ENCODE measurements around the gene DTNB.
A peak's percentile ranks its signal among the peaks of the same experiment; 100 is the strongest.
"Not testable (repeated sequence)": the region's sequence is repeated elsewhere in the genome, so short reads cannot be mapped to it uniquely, and the experiment has no call there.

DTNB gene

DNA sequence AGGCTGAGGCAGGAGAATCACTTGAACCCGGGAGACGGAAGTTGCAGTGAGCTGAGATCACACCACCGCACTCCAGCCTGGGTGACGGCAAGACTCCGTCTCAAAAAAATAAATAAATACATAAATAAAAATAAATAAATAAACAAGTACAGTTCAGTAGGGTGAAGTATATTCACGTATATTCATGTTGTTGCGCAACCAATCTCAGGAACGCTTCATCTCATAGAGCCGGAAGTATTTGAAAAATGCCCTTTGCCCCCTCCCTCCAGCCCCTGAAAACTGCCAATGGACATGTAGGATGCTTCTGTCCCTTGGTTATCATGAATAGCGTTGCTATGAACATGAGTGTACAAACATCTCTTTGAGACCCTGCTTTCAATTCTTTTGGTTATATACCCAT is 132.0 kb downstream of the DTNB start:
- DNase-seq (ENCODE audit: low read depth) = no peak

DNA sequence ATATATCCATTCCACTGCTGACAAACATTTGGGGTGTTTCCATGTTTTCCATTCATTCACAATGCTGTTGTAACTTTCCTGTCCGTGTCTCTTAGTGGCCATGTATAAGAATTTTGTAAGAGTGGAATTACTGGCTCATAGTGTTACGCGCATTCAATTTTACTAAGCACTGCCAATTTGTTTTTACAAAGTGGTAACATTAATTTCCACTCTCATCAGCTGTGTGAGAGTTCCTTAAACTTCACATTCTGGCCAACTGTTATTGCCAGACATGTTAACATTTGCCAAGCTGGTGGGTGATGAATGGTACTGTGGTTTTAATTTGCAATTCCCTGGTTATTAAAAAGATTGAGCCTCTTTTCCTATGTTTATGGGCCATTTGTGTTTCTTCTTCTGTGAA is 134.2 kb downstream of the DTNB start:
- no peak for DNase-seq (ENCODE audit: low read depth)

DNA sequence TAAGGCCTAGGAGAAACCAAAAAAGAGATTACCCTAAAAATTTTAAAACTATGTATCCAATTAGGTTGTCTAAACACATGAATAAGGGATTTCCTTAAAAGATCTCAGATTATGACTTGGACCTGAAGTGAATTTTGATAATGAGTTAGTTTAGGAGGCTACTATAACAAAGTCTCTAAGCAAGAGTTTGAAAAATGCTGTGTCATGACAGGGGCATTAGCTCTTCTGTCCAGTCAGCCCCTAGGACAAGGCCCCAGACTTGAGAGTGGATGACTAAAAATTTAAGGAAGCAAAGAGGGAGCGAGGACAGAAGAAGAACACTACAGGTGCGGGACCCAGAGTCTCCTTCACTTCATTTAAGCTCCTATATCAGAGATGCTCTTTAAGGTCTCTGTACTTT is 135.9 kb downstream of the DTNB start:
- no peak for DNase-seq (ENCODE audit: low read depth)

DNA sequence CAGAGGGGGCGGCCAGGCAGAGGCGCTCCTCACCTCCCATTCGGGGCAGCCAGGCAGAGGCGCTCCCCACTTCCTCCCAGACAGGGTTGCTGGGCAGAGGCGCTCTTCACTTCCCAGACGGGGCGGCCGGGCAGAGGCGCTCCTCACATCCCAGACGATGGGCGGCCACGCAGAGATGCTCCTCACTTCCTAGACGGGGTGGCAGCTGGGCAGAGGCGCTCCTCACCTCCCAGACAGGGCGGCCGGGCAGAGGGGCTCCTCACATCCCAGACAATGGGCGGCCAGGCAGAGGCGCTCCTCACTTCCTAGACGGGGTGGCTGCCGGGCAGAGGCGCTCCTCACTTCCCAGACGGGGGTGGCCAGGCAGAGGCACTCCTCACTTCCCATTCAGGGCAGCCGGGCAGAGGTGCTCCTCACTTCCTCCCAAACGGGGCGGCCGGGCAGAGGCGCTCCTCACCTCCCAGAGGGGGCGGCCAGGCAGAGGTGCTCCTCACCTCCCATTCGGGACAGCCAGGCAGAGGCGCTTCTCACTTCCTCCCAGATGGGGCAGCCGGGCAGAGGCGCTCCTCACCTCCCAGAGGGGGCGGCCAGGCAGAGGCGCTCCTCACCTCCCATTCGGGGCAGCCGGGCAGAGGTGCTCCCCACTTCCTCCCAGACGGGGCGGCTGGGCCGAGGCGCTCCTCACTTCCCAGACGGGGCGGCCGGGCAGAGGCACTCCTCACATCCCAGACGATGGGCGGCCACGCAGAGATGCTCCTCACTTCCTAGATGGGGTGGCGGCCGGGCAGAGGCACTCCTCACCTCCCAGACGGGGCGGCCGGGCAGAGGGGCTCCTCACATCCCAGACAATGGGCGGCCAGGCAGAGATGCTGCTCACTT is 137.7 kb downstream of the DTNB start:
- DNase-seq (ENCODE audit: low read depth) = not testable (repeated sequence)

DNA sequence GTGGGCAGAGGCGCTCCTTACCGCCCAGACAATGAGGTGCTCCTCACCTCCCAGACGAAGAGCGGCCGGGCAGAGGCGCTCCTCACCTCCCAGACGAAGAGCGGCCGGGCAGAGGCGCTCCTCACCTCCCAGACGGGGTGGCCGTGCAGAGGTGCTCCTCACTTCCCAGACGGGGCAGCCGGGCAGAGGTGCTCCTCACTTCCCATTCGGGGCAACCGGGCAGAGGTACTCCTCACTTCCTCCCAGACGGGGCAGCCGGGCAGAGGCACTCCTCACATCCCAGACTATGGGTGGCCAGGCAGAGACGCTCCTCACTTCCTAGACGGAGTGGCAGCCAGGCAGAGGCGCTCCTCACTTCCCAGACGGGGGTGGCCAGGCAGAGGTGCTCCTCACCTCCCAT is 138.4 kb downstream of the DTNB start:
- DNase-seq (ENCODE audit: low read depth) = not testable (repeated sequence)

DNA sequence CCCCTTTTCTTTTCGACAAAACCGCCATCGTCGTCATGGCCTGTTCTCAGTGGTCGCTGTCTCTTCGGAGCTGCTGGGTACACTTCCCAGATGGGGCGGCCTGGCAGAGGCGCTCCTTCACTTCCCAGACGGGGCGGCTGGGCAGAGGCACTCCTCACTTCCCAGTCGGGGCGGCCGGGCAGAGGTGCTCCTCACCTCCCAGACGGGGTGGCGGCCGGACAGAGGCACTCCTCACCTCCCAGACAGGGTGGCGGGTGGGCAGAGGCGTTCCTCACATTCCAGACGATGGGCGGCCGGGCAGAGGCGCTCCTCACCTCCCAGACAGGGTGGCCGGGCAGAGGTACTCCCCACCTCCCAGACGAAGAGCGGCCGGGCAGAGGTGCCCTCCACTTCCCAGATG is 138.9 kb downstream of the DTNB start:
- no peak for DNase-seq (ENCODE audit: low read depth)

DNA sequence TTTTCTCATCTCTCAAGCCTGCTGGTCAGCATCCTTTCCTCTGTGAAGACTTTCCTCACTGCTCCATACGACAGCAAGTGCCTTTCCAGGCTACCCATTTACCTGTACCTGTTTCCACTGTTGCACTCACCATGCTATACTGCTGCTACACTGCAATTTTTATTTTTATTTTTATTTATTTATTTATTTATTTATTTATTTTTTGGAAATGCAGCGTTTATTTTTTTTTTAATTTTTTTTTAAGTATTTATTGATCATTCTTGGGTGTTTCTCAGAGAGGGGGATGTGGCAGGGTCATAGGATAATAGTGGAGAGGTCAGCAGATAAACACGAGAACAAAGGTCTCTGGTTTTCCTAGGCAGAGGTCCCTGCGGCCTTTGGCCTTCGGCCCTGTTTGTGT is 139.6 kb downstream of the DTNB start:
- DNase-seq (ENCODE audit: low read depth) = not testable (repeated sequence)

DNA sequence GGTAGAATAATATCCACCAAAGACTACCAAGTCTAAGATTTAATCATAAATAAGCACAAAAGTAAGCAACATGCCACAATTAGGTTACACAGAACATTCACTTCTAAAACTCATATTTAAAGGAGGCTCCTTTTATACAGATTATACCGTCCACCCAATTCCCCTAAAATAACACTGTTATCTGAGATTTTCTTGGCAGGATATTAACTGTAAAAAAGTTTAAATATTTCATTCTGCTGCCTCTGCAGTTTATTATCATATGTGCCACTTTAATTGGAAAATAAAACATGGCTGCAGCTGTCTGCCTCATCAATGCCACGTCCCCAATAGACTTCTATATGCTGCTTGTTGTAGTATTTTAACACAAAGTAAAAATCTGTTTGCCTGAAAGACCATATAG is 140.9 kb downstream of the DTNB start:
- DNase-seq (ENCODE audit: low read depth) = no peak

DNA sequence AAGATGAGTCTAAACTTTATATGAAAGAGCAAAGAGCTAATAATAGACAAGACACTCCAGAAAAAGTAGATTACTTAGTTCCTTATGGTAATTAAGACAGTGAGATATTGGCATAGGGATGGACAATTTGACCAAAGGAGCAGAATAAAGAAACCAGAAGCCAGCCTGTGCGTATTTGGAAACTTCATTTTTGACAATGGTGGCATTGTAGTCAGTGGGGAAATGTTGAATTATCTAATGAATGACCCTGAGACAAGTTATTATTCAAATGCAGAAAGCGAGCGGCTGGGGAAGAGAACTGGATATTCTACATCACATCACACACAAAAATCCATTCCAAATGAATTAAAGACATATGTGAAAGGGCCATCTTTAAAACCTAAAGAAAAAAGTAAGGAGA is 144.3 kb downstream of the DTNB start:
- no peak for DNase-seq (ENCODE audit: low read depth)

DNA sequence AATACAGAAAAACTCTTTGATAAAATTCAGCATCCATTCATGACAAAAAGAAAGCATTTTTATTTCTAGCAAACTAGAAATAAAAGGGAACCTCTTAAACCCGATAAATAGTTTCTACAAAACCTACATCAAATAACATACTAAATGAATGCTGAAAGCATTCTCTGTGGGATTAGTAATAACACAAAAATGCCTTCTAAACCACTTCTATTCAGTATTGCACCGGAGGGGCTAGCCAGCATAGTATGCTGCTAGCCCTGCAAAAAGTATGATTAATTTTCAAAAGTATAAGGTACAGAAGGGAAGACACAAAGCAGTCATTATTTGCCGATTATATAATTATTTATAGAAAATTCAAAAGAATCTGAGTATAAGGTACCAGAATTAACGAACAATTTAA is 145.2 kb downstream of the DTNB start:
- DNase-seq (ENCODE audit: low read depth) = peak; percentile 41

DNA sequence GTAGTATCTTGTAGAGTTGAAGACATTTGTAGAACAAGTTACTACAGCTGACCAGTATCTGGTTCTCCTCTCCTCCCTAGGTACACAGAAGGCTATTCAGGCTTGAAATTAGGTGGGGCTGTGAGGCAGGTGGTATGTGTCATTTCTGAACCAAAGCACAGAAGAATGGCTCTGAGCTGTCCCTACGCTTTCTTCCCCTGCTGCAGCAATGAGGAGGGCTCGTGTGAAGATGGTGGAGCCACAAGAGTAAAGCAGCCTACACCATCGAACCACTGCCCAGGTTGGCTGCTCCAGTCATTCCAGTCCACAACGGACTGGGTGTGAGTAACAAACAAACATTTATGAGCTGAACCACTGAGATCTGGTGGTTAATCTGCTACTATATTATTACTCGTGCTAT is 148.9 kb downstream of the DTNB start:
- no peak for DNase-seq (ENCODE audit: low read depth)

DNA sequence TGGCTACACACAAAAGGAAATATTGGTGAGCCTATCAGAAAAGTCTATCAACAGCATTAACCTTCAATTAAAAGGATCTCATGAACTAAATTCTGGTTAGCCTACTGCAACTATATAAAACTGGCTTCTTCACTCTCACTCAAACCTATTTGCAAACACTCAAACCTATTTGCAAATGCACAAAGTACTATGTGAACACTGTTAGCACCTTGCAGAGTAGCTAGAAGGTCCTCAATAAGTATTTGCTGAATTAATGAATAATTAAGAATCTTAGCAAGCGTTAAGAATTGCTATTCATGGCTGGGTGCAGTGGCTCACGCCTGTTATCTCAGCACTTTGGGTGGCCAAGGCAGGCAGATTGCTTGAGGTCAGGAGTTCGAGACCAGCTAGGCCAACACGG is 150.3 kb downstream of the DTNB start:
- DNase-seq (ENCODE audit: low read depth) = no peak

DNA sequence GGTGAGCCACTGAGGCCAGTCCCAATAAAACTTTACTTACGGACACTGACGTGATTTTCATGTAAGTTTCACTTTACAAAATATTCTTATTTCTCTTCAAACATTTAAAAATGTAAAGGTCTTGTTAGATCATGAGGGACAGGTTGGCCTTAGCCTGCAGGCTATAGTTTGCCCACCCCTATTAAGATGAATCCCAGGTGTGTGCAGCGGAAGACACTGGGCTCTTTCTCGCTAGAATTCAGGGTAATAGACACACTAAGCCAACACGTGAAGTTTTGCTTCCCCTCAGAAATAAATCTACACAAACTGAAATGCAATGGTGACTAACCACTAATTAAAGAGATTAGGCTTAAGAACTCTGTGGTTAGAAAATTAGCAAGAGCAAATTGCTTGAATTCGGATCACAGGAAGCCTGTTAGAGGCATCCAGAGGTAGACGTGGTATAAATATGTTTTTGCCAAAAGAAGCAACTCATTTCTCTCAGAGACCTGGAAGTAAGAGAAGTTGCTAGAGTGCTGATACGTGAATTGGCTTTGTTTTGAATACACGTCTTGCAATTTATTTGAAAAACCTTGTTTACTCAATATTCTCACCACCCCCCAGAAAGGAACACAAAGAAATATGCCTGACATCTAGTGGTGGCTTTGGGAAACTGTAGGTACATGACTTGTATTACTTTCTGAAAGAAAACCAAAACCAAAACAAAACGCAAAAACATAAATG is 151.6 kb downstream of the DTNB start:
- peak; percentile 60 for DNase-seq (ENCODE audit: low read depth)

DNA sequence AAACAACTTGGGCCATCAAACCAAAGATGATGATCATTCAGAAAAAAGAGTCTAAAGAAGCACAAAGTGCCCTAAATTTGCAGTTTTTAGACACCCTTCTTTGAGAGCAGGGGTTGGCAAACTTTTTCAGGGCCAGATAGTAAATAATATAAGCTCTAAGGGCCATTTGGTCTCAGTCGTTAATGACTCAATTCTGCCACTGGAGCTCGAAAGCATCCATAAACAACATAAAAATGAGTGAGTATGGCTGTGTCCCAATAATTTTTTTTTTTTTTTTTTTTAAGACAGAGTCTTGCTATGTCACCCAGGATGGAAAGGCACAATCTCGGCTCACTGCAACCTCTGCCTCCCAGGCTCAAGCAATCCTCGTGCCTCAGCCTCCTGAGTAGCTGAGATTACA is 152.3 kb downstream of the DTNB start:
- DNase-seq (ENCODE audit: low read depth) = no peak

DNA sequence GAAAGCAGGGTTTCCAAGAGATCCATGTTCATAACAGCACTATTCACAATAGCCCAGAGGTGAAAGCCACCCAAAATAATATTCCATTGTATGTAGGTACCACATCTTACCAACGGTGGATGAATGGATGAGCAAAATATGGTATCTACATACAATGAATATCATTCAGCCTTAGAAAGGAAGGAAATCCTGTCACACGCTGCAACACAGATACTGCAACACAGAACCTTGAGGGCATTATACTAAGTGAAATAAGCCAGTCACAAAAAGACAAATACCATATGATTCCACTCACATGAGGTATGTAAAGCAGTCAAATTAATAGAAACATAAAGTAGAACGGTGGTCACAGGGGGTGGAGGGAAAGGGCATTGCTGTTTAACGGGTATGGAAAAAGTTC is 155.7 kb downstream of the DTNB start:
- DNase-seq (ENCODE audit: low read depth) = no peak

DNA sequence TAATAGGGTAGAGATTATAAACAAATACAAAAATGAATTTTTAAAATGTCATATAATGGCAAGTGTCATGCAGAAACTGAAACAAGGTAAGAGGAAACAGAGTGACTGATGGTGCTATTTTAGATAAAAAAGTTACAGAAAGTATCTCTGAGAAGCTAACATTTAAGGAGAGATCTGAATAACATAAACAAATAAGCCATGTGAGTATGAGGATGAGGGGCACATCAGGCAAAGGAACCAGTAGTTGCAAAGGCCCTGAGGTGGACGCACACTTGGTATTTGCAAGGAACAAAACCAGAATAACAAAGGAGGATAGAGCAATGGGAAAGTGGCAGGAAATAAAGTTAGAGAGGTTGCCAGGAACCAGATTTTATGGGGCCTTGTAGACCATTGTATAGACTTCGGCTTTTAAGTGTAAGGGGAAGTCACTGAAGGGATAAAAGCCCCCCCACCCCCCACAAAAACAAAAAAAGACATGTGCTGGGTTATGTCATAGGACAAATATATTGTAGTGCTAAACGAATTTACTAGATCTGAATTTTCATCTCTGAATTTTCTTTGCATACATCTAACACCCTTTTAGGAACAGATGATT is 159.2 kb downstream of the DTNB start:
- no peak for DNase-seq (ENCODE audit: low read depth)

DNA sequence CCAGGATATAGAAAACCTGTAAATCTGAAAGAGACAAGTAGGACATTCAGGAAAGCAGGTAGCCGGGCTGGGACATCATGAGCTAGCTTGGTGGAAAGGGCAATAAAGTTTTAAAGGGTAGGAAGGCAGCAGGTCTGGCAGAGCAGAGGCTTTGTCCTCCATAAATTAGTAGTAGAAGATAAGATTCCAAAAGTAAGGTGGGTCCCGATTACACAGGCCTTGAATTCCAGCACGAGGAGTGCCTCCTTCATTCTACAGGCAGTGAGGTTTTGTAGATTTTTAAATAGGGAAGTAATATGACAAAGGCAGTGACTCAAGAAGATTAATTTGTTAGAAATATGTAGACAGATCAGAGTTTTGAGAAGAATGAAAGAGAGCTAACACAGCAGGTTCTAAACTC is 160.7 kb downstream of the DTNB start:
- no peak for DNase-seq (ENCODE audit: low read depth)

DNA sequence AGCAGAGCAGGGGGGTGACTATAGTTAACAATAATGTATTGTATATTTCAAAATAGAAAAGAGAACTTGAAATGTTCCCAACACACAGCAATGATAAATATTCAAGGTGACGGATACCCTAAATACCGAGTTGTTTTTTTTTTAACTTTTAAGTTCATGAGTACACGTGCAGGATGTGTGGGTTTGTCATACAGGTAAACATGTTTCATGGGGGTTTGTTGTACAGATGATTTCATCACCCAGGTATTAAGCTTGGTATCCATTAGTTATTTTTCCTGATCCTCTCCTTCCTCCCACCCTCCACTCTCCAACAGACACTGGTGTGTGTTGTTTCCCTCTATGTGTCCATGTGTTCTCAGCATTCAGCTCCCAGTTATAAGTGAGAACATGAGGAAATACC is 167.2 kb downstream of the DTNB start:
- no peak for DNase-seq (ENCODE audit: low read depth)

DNA sequence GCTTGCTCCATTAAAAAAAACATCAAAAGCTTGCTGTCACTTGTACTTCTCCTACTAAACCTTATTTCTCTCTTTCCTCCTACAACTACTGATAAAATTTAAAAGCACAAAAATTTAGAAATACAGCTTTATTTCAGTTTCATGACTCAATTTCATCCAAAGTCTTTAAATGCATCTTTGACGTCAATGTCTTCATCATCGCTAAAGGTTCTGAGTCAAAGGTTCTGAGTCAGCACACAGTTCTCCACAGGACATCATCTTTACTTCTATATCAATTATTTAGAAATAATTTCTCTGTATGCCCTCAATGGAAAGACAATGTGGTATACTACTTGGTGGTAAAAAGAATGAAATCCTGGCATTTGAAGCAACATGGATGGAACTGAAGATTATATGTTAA is 167.8 kb downstream of the DTNB start:
- no peak for DNase-seq (ENCODE audit: low read depth)

DNA sequence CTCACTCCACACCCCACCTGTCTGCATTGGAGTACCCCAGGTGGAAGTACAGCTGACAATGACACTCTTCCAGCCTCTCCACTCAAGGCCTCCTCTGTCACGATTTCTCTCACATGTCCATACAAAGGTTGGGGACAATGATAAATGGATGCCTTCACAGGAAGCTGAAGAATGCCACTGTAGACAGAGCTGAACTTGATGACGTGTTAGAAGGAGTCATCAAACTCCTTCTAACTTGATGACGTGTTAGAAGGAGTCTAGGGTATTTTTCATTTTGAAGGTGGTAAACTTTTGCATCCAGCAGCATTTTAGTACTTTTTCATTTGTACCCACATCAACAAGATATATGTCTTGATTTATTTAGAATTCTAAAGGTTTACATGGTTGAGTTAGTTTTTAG is 168.2 kb downstream of the DTNB start:
- DNase-seq (ENCODE audit: low read depth) = no peak

DNA sequence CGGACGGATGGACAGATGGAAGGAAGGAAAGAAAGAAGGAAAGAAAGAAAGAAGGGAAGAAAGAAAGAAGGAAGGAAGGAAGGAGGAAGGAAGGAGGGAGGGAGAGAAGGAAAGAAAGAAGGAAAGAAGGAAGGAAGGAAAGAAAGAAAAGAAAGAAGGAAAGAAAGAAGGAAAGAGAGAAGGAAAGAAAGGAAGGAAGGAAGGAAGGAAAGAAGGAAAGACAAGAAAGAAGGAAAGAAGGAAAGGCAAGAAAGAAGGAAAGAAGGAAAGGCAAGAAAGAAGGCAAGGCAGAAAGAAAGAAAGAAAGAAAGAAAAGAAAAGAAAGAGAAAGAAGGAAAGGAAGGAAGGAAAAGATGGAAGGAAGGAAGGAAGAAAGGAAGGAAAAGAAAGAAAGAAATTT is 169.1 kb downstream of the DTNB start:
- DNase-seq (ENCODE audit: low read depth) = no peak

DNA sequence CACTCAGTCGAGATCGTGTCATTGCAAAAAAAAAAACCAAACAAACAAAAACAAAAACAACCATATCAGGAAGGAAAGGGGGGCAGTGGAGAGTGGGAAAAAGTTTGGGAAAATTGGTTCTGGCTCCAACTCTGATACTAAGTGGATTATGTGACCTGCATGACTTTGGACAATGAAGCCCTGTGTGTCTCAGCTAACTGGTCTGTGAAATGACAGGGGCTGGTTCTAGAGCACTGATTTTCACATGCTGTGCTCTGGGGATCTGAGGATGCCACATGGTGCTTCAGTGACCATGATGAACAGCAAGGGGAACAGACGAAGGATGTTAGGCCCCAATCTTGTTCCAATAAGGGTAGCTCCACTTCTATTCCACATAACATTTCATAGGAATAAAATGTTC is 174.2 kb downstream of the DTNB start:
- DNase-seq (ENCODE audit: low read depth) = no peak

DNA sequence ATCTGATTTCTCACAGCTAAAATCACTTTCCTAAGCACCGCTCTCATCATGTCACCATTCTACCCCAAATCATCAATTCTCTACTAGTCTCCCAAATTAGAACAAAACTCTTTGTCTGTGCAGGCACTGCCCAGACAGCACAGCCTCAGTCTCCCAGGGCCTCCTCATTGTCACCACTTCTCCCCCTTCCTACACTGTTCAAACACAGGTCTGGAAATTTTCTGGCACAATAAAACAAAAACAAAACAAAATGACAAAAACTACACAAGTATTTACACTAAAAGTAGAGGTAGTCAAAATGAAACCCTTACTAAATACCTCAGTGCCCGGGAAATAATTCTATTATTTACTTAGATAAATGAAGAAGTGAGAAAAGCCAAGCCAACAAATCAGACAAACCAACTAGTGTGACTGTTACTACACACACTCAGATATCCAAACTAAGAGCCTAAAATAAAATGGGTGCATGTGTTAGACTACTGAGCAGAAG is 175.4 kb downstream of the DTNB start:
- DNase-seq (ENCODE audit: low read depth) = no peak

Measured in HS-5 (cell line).